ENCODE results near the gene TPPP.
"Not testable (repeated sequence)": the region's sequence is repeated elsewhere in the genome, so short reads cannot be mapped to it uniquely, and the experiment has no call there.

The TPPP gene

GRCh38 chr5:692529-693041 lies 567 bp downstream of the TPPP start:
- DNase-seq, result not testable (repeated sequence)

DNA sequence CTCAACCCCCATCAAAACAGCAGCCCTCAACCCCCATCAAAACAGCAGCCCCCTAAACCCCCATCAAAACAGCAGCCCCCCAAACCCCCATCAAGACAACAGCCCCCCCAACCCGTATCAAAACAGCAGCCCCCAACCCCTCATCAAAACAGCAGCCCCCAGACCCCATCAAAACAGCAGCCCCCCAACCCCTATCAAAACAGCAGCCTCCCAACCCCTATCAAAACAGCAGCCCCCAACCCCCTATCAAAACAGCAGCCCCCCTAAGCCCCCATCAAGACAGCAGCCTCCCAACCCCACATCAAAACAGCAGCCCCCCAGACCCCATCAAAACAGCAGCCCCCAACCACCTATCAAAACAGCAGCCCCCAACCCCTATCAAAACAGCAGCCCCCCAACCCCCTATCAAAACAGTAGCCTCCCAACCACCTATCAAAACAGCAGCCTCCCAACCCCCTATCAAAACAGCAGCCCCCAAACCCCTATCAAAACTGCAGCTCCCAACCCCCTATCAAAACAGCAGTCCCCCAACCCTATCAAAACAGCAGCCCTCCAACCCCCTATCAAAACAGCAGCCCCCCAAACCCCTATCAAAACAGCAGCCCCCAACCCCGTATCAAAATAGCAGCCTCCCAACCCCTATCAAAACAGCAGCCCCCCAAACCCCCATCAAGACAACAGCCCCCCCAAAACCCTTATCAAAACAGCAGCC lies 1.2 kb downstream of the TPPP start:
- no peak for DNase-seq

DNA sequence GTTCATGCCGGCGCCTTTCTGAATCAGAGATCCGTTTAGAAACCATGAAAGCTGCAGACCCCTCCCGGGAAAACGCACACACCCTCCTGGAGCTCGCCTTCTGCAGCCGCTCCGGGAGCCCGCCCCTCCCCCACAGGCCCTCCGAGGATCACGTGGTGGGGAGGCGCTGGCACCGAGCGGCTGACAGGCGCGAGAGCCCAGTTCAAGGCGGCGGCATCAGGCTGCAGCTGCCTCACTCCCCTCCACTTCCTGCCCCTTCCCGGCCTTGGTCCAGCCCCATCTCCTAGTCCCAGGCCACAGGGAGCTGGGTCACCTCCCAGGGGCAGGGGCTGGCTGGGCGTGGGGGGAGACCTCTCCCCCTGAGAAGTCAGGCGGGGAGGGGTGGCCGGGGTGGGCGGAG lies 2.1 kb downstream of the TPPP start:
- not testable (repeated sequence) for DNase-seq

GRCh38 chr5:690293-690692 lies 2.9 kb downstream of the TPPP start:
- not testable (repeated sequence) for DNase-seq

- not testable (repeated sequence) for DNase-seq
These were observed 4.7 kb downstream of the TPPP start for GRCh38 chr5:688348-689010.

DNA sequence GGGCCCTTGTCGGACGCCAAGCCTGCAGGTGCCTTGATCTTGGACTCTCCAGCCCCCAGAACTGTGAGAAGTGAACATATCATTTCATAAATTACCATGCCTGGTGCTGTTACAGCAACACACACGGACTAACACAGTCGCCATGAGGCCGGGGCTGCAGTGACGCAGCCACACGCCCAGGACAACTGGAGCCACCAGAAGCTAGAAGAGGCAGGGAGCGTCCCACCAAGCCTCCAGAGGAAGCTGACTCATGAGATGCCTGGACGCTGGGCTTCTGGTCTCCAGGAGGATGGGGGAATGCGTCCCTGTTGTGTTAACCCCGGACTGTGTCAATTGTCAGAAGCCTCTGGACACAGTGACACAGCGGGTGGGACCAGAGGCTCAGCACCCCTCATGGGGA lies 6.2 kb downstream of the TPPP start:
- not testable (repeated sequence) for DNase-seq

GRCh38 chr5:686172-686523 lies 7.0 kb downstream of the TPPP start:
- not testable (repeated sequence) for DNase-seq

DNA sequence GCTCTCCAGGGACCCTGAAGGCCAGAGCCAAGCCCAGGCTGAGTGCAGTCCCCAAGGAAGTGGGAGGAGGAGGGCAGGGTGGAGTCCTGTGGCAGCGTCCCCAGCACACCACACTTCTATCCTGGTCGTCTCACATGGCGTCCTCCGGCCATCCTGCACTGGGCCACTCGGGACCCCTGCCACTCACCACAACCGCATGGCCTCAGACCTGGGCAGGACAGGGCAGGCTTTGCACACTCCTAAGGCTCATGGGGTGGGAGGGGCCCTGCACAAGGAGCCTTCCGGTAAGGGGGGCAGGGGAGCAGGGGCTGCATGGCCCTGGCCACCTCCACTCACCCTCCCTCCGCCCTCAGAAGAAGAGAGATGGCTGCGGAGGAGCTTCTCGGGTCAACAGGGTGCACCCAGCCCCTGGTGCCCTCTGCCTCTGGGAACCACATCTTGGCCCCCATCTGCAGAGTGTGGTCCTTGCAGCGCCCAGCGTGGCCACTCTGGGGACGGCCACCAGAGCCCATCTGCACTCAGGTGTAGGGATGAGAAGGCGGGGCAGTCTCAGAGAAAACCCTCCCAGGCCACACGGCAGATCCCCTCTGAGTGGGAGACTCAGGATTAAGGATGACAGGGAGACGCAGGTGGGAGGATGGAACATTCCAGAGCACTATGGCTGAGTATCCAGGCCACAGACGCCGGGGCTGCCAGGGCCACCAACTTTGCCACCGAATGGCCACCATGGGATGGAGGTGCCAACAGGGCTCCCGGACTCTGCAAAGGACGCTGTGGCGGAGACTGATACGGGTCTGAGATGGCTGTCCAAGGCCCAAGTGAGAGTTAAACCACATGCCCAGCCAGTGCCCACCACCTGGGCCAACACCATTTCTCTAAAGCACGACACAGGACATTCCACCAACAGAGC lies 7.6 kb downstream of the TPPP start:
- no peak for DNase-seq

DNA sequence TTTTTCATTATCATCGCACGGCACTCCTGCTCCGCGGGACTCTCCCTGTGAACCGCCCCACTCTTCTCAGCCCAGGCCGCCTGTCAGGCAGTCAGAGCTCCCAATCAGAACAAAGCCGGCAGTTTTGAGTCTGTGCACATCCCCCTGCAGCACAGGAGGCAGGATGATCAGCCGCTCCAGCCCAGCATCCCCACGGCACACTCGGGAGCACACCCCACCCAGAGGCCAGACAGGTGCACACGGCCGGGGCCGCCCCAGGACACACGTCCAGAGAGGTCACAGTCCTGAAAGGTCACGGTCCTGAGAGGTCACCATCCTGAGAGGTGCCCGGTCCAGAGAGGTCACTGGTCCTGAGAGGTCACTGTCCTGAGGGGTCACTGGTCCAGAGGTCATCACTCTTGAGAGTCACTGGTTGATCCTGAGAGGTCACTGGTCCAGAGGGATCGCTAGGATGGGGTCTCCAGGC lies 8.4 kb downstream of the TPPP start:
- DNase-seq, result no peak

GRCh38 chr5:683551-684481 lies 9.3 kb downstream of the TPPP start:
- DNase-seq, result no peak

- DNase-seq, result not testable (repeated sequence)
These were observed 10.3 kb downstream of the TPPP start for GRCh38 chr5:682651-683358.

GRCh38 chr5:682216-682615 lies 10.9 kb downstream of the TPPP start:
- not testable (repeated sequence) for DNase-seq

DNA sequence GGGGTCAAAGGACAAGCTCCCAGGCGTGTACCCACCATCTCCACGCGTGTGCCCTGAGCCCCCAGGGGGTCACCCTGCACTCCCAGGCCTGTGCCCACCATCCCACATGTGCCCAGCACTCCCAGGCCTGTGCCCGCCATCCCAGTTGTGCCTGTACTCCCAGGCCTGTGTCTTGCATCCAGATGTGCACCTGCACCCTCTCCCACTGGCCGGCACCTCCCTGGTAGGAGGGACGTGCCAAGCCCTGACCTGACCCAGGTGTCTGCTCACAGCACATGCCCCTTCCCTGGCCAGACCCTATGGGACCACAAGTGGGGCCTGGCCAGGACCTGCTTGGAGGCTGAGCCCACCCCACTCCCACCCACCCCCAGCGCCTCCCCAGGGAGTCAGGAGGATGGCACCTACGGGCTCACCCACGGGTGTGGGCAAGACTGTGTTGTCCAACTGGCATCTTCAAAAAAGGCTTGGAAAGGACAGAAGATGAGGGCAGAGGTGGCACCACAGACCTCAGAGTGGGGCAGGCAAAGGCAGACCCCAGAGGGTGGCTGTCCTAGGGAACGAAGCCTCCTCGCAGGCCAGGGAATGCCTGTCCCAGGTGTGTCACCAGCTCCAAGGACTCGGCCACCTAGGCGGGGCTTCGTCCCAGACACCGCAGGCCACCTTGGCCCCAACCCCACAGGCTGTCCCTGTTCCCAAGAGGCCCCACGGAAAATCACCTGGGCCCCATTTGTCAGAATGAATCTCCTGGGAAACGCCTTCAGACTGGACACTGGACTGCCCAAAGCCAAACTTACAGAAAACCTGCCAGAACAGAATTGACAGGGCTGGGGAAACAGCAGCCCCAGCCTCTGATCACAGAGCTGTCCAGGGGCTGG lies 11.6 kb downstream of the TPPP start:
- not testable (repeated sequence) for DNase-seq

GRCh38 chr5:680836-681235 lies 12.3 kb downstream of the TPPP start:
- DNase-seq, result not testable (repeated sequence)

GRCh38 chr5:680118-680795 lies 12.9 kb downstream of the TPPP start:
- not testable (repeated sequence) for DNase-seq

- not testable (repeated sequence) for DNase-seq
These were observed 13.8 kb downstream of the TPPP start for GRCh38 chr5:679166-679895.

DNA sequence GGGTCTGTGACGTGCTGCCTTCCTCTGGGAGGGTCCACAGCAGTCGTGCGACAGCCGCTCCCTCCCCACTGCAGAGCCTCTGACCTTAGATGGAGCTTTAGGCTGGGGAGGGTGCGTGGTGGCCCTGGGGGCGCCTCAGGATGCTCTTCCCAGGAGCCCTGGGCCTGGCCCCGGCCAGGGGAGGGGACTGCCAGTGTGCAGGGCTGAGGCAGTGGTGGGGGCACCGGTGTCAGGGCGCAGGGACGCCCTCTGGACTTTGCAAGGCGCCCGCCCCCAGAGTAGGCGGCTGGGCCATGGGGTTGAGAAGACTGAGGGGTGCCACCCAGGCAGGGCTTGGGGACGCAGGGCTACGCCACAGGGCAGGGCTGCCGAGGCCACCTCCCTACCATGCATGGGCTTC lies 14.6 kb downstream of the TPPP start:
- not testable (repeated sequence) for DNase-seq

GRCh38 chr5:677131-678101 lies 15.7 kb downstream of the TPPP start:
- DNase-seq, result no peak

All from GDM1 (cell line).